Neural progenitor cell (in vitro differentiated cells): ENCODE results near the gene KATNIP. TPM values are rescaled to one million over a fixed set of nuclear protein-coding genes. Genes with fewer than 3 reads are reported as not detected.

Experiments
- DNase-seq: peaks from one replicate; pipeline ENCODE4 v3.0.0-alpha.2; 2016; ENCODE audit warnings: low spot score
- H2AFZ ChIP-seq: fragments of 200-600 bp; sonication (generic); replicated peaks from 2 replicates; pipeline ENCODE4 v1.6.1; 2016; ENCODE audit warnings: antibody characterized with exemption
- H3F3A ChIP-seq: fragments of 200-600 bp; sonication (generic); 2 replicates; pipeline ENCODE4 v1.6.1; 2016; ENCODE audit warnings: antibody characterized with exemption, low read depth
- H3K27ac ChIP-seq: fragments of 200-600 bp; sonication (generic); 2 replicates; pipeline ENCODE4 v1.5.1; 2016; ENCODE audit warnings: mild to moderate bottlenecking
- H3K27me3 ChIP-seq: fragments of 200-600 bp; sonication (generic); 2 replicates; pipeline ENCODE4 v1.6.1; 2016; ENCODE audit warnings: mild to moderate bottlenecking, moderate library complexity
- H3K36me3 ChIP-seq: fragments of 200-600 bp; sonication (generic); 2 replicates; pipeline ENCODE4 v1.5.1; 2016
- H3K4me1 ChIP-seq: fragments of 200-600 bp; sonication (generic); 2 replicates; pipeline ENCODE4 v1.6.1; 2016; ENCODE audit warnings: mixed run types
- H3K4me2 ChIP-seq: fragments of 200-600 bp; sonication (generic); 2 replicates; pipeline ENCODE4 v1.6.1; 2016
- H3K4me3 ChIP-seq: fragments of 200-600 bp; sonication (generic); 2 replicates; pipeline ENCODE4 v1.5.1; 2016
- H3K79me2 ChIP-seq: fragments of 200-600 bp; sonication (generic); 2 replicates; pipeline ENCODE4 v1.6.1; 2016; ENCODE audit warnings: low read depth
- H3K9ac ChIP-seq: fragments of 200-600 bp; sonication (generic); 2 replicates; pipeline ENCODE4 v1.6.1; 2016
- H3K9me3 ChIP-seq: fragments of 200-600 bp; sonication (generic); 2 replicates; pipeline ENCODE4 v1.5.1; 2016; ENCODE audit warnings: low read depth
- H4K20me1 ChIP-seq: fragments of 200-600 bp; sonication (generic); 2 replicates; pipeline ENCODE4 v1.6.1; 2016; ENCODE audit warnings: low read depth
- H3K27ac Mint-ChIP-seq: 3 replicates; pipeline ENCODE4 v1.8.0; 2021; ENCODE audit warnings: mixed read lengths
- H3K27me3 Mint-ChIP-seq: 2 replicates; pipeline ENCODE4 v1.8.0; 2022; ENCODE audit warnings: low read depth, mild to moderate bottlenecking, inconsistent platforms, moderate library complexity, mixed read lengths; ENCODE audit not compliant: insufficient read depth
- H3K36me3 Mint-ChIP-seq: 3 replicates; pipeline ENCODE4 v1.8.0; 2021; ENCODE audit warnings: mixed read lengths
- H3K4me1 Mint-ChIP-seq: 3 replicates; pipeline ENCODE4 v1.8.0; 2021; ENCODE audit warnings: mixed read lengths
- H3K4me3 Mint-ChIP-seq: 3 replicates; pipeline ENCODE4 v1.8.0; 2021; ENCODE audit warnings: mild to moderate bottlenecking, moderate library complexity, mixed read lengths
- H3K9me3 Mint-ChIP-seq: 3 replicates; pipeline ENCODE4 v1.8.0; 2020; ENCODE audit warnings: mixed read lengths
- EZH2 ChIP-seq: fragments of 200-600 bp; sonication (generic); IDR thresholded peaks from 2 replicates; pipeline ENCODE4 v1.6.1; 2017; ENCODE audit warnings: antibody characterized with exemption, mild to moderate bottlenecking, moderate library complexity
- EZH2phosphoT487 ChIP-seq: fragments of 200-600 bp; sonication (generic); IDR thresholded peaks from 2 replicates; pipeline ENCODE4 v1.6.1; 2017; ENCODE audit warnings: antibody characterized with exemption
- total RNA-seq: library from RNA; depleted of rRNA; stranded (reverse); fragments of >200 nt; gene quantifications from 2 replicates; pipeline ENCODE4 v1.2.3, GENCODE V29; 2015; ENCODE audit warnings: low replicate concordance
- TF ChIP-seq, protein P1 (sequence below): fragments of 200-600 bp; sonication (generic); IDR thresholded peaks from 2 replicates; pipeline ENCODE4 v1.5.1; 2017; ENCODE audit warnings: antibody characterized with exemption, mild to moderate bottlenecking

The KATNIP gene
- total RNA-seq, 1 donor from 2014 or later, result 10.0 TPM

DNA sequence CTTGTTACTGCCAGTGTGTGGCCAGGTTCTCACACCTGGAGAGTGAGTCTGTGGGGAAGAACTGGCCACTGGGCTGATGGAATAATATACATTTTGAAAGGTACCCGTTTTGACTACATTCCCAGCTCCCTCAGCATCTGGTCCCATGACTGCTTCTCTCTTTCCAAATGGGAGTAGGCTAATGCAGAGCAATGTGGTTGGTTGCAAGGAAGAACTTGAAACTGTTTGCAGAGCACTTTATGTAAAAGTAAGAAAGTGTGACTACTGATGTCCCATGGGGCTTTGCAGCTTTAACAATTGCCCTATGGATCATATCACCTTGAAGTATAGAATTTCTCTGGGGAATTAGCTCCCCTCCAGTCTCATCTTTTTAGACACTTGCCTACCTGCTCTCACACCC is 9.0 kb downstream of the KATNIP start:
- H3K36me3 Mint-ChIP-seq, result no peaks in the 10 kb centered on the region
- no peak overlapping the region for H3K4me3 ChIP-seq
- H3K9me3 ChIP-seq, result no peaks in the 10 kb centered on the region
- no peaks in the 10 kb centered on the region for H3F3A ChIP-seq
- peaks cover 19% of the 10 kb centered on the region for H3K79me2 ChIP-seq
- H3K4me2 ChIP-seq, result no peak overlapping the region
- no peaks in the 10 kb centered on the region for H3K4me1 ChIP-seq
- no peaks in the 10 kb centered on the region for H4K20me1 ChIP-seq
- H3K27ac Mint-ChIP-seq, result no peak overlapping the region
- DNase-seq, result no peak
- H3K36me3 ChIP-seq, result no peaks in the 10 kb centered on the region
- H3K27me3 ChIP-seq, result no peaks in the 10 kb centered on the region
- H3K4me1 Mint-ChIP-seq, result no peaks in the 10 kb centered on the region
- no peaks in the 10 kb centered on the region for H3K9me3 Mint-ChIP-seq
- no peak overlapping the region for H3K9ac ChIP-seq
- H2AFZ ChIP-seq, result no peak overlapping the region
- no peak overlapping the region for H3K4me3 Mint-ChIP-seq
- TF ChIP-seq, protein P1, sequence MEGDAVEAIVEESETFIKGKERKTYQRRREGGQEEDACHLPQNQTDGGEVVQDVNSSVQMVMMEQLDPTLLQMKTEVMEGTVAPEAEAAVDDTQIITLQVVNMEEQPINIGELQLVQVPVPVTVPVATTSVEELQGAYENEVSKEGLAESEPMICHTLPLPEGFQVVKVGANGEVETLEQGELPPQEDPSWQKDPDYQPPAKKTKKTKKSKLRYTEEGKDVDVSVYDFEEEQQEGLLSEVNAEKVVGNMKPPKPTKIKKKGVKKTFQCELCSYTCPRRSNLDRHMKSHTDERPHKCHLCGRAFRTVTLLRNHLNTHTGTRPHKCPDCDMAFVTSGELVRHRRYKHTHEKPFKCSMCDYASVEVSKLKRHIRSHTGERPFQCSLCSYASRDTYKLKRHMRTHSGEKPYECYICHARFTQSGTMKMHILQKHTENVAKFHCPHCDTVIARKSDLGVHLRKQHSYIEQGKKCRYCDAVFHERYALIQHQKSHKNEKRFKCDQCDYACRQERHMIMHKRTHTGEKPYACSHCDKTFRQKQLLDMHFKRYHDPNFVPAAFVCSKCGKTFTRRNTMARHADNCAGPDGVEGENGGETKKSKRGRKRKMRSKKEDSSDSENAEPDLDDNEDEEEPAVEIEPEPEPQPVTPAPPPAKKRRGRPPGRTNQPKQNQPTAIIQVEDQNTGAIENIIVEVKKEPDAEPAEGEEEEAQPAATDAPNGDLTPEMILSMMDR, result no peak
- TF ChIP-seq EZH2phosphoT487 (no peak), EZH2 (no peak)
- H3K27ac ChIP-seq, result no peak overlapping the region
- peaks cover 6% of the 10 kb centered on the region for H3K27me3 Mint-ChIP-seq

DNA sequence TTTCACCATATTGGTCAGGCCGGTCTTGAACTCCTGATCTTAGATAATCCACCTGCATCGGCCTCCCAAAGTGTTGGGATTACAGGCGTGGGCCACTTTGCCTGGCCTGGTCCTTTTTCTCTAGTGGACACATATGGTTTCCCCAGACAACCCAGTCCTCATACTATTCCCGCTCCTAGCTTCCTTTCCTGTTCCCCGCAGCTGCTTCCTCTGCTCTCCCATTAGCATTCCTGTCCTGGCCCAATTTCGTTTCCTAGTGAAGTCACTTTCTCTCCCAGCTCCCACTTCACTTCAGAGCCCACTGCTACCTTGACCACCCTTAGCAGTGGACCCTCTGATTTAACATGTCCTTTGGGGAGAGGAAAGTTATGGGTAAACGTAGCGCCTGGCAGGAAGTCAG is 11.3 kb downstream of the KATNIP start:
- Histone ChIP-seq H3K27me3 (no peaks in the 10 kb centered on the region), H3K4me1 (no peaks in the 10 kb centered on the region), H3K27ac (no peak overlapping the region), H3K4me2 (no peak overlapping the region), H3K36me3 (no peaks in the 10 kb centered on the region), H3K9ac (no peak overlapping the region), H3K9me3 (no peaks in the 10 kb centered on the region), H3K79me2 (peaks cover 11% of the 10 kb centered on the region), H3K4me3 (no peak overlapping the region), H3F3A (no peaks in the 10 kb centered on the region), H4K20me1 (peaks cover 3% of the 10 kb centered on the region), H2AFZ (no peak overlapping the region)
- TF ChIP-seq, protein P1, result no peak
- TF ChIP-seq EZH2 (no peak), EZH2phosphoT487 (no peak)
- H3K4me1 Mint-ChIP-seq, result no peaks in the 10 kb centered on the region
- H3K9me3 Mint-ChIP-seq, result no peaks in the 10 kb centered on the region
- no peak overlapping the region for H3K4me3 Mint-ChIP-seq
- DNase-seq, result no peak
- no peak overlapping the region for H3K27ac Mint-ChIP-seq
- peaks cover 6% of the 10 kb centered on the region for H3K27me3 Mint-ChIP-seq
- no peaks in the 10 kb centered on the region for H3K36me3 Mint-ChIP-seq

DNA sequence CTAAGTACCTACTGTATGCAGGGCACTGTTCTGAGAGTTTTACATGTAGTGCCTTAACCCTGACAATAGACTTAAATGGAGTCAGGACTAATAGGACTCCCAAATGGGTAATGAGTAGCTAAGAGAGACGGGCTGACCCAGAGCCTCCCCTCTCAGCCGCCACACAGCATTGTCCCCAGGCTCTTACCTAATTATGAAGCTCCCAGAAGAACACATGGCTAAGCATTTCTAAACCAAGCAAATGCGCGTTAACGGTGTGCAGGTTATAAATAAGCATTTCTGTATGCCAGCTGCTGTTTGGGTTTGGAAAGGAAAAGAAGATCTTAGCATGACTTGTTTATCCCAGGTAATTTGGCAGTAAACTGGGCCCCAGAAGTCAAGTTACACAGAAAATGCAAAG is 14.3 kb downstream of the KATNIP start:
- H3K36me3 Mint-ChIP-seq, result no peaks in the 10 kb centered on the region
- Histone ChIP-seq H2AFZ (no peak overlapping the region), H3K79me2 (no peaks in the 10 kb centered on the region), H3K9ac (no peak overlapping the region), H3F3A (no peaks in the 10 kb centered on the region), H3K27ac (no peak overlapping the region), H3K4me2 (no peak overlapping the region), H3K4me1 (no peaks in the 10 kb centered on the region), H3K4me3 (no peak overlapping the region), H3K9me3 (no peaks in the 10 kb centered on the region), H4K20me1 (peaks cover 3% of the 10 kb centered on the region), H3K27me3 (no peaks in the 10 kb centered on the region), H3K36me3 (no peaks in the 10 kb centered on the region)
- no peaks in the 10 kb centered on the region for H3K9me3 Mint-ChIP-seq
- DNase-seq, result no peak
- H3K4me3 Mint-ChIP-seq, result no peak overlapping the region
- H3K27ac Mint-ChIP-seq, result no peak overlapping the region
- TF ChIP-seq EZH2phosphoT487 (no peak), EZH2 (no peak)
- TF ChIP-seq, protein P1, result no peak
- H3K4me1 Mint-ChIP-seq, result no peaks in the 10 kb centered on the region
- H3K27me3 Mint-ChIP-seq, result peaks cover 5% of the 10 kb centered on the region

DNA sequence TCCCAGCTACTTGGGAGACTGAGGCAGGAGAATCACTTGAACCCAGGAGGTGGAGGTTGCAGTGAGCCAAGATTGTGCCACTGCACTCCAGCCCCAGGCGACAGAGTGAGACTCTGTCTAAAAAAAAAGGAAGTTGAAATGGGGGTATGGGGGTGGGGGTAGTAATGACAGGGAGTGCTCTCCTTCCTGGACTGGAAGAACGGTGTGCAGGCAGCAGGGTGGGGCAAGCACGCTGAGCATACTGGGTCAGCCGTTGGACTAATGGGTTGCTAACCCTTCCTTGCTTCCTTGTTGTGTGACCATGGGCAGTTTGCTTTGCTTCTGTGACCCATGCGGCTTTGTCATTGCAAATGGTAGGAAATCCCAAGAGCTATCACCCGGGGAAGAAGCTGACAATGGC is 16.5 kb downstream of the KATNIP start:
- TF ChIP-seq EZH2 (no peak), EZH2phosphoT487 (no peak)
- TF ChIP-seq, protein P1, result no peak
- no peak overlapping the region for H3K27ac Mint-ChIP-seq
- no peak overlapping the region for H2AFZ ChIP-seq
- H3K9ac ChIP-seq, result no peak overlapping the region
- no peaks in the 10 kb centered on the region for H3K4me1 Mint-ChIP-seq
- H3F3A ChIP-seq, result no peaks in the 10 kb centered on the region
- H3K27me3 Mint-ChIP-seq, result peaks cover 4% of the 10 kb centered on the region
- H3K79me2 ChIP-seq, result no peaks in the 10 kb centered on the region
- H3K4me3 Mint-ChIP-seq, result no peak overlapping the region
- no peaks in the 10 kb centered on the region for H3K36me3 Mint-ChIP-seq
- H3K4me3 ChIP-seq, result no peak overlapping the region
- no peaks in the 10 kb centered on the region for H3K27me3 ChIP-seq
- peaks cover 2% of the 10 kb centered on the region for H3K4me1 ChIP-seq
- H3K4me2 ChIP-seq, result no peak overlapping the region
- no peaks in the 10 kb centered on the region for H3K36me3 ChIP-seq
- no peaks in the 10 kb centered on the region for H3K9me3 ChIP-seq
- no peak overlapping the region for H3K27ac ChIP-seq
- H4K20me1 ChIP-seq, result peaks cover 3% of the 10 kb centered on the region
- no peaks in the 10 kb centered on the region for H3K9me3 Mint-ChIP-seq
- no peak for DNase-seq
